Subcutaneous abdominal adipose tissue (tissue), 5 donors: Measurements from ENCODE around the gene PXDN.
"Not testable (repeated sequence)": the region's sequence is repeated elsewhere in the genome, so short reads cannot be mapped to it uniquely, and the experiment has no call there.

Source experiments
- H3K27ac ChIP-seq: one replicate; pipeline ENCODE4 v1.7.0; 2013; ENCODE audit warnings: low read depth, mild to moderate bottlenecking, inconsistent platforms, low read length, moderate library complexity
- H3K27me3 ChIP-seq, 5 donors: one replicate each; pipeline ENCODE4 v1.7.0; 2013; ENCODE audit warnings: low read length in 5 of 5, inconsistent platforms in 1 of 5; ENCODE audit not compliant: control insufficient read depth in 5 of 5, insufficient read depth in 4 of 5
- H3K36me3 ChIP-seq, 5 donors: one replicate each; pipeline ENCODE4 v1.7.0; 2013; ENCODE audit warnings: low read length in 5 of 5; ENCODE audit not compliant: control insufficient read depth in 5 of 5, insufficient read depth in 5 of 5
- H3K4me1 ChIP-seq, 5 donors: one replicate each; pipeline ENCODE4 v1.7.0; 2013; ENCODE audit warnings: low read length in 5 of 5, mild to moderate bottlenecking in 3 of 5, moderate library complexity in 1 of 5; ENCODE audit not compliant: control insufficient read depth in 5 of 5, insufficient read depth in 5 of 5
- H3K4me3 ChIP-seq, 5 donors: one replicate each; pipeline ENCODE4 v1.7.0; 2013; ENCODE audit warnings: low read length in 5 of 5, low read depth in 1 of 5
- H3K9ac ChIP-seq, 5 donors: one replicate each; pipeline ENCODE4 v1.7.0; 2013; ENCODE audit warnings: low read length in 5 of 5, mild to moderate bottlenecking in 4 of 5, moderate library complexity in 3 of 5
- H3K9me3 ChIP-seq, 5 donors: one replicate each; pipeline ENCODE4 v1.7.0; 2013; ENCODE audit warnings: low read length in 5 of 5; ENCODE audit not compliant: control insufficient read depth in 5 of 5
- donor health status: healthy.
- donor health status: healthy.
- donor health status: healthy.
- donor health status: healthy.
- donor health status: healthy.

Gene PXDN

DNA sequence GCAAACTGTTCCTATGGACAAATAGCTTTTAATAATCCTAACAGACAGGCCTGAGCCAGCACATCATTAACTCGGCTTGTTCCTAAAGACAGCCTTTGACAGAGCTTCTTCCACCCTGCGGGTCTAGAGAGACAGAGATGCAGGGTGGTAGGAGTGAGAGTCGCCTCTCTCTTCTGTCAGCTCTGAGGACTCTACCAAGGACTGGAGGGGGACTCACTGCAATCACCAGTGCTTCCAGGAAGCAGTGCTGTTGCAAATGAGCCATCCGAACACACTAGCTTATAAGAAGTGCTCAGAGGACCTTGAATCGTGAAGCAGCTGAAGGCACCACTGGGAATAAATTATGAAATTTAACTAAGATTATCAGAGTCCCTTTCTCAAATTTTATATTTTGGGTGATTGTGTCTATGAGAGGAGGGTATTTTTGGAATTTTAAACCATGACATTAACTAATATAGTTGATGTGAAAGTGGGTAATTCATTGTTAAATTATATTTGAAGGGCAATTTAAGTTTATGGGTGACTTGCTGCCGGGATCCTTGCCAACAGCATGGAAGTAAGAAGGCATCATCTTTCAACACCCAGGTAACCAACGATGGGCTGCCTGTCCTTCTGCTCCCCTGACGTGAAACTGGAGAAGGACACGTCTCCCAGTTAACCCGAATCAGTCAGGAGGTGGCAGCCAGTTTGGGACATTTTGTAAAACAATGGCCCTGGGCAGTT lies 43.6 kb upstream of the PXDN start:
- Histone ChIP-seq H3K27me3 (peaks cover 0 to 12% (median 2%) of the 10 kb centered on the region in 5 donors), H3K4me1 (peaks cover 0 to 9% (median 0%) of the 10 kb centered on the region in 5 donors), H3K4me3 (no peak overlapping the region), H3K9me3 (no peaks in the 10 kb centered on the region), H3K27ac (no peak overlapping the region), H3K9ac (no peak overlapping the region), H3K36me3 (no peaks in the 10 kb centered on the region)

DNA sequence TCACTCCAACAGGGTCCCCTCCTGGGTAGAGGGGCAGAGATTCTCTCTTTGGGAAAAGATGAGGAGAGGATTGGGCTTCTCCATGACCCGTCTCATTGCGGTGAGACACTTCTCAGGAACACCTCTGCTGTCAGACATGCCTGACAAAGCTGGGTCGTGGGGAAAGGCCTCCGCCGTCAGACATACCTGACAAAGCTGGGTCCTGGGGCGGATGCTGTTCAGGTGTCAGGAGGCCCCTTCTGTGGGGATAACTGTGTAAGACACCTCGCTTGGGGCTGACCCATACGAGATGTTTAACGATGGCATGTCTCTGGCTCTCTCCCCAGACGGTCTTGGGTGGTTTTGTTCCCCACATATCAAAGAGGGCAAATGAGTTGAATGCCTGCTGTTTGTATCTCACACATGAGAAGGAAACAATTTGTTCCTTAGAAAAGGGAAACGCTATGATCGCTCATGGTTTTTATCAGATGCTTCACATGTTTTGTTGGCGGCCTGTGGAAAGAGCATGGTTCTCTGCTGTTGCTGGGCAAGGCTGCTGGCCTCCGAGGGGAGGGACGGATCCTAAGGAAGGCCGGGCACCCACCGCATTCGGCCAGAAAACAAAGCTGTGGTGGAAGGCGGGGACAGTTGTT lies 40.8 kb upstream of the PXDN start:
- no peaks in the 10 kb centered on the region for H3K9me3 ChIP-seq
- H3K9ac ChIP-seq, result no peak overlapping the region
- peaks cover 0 to 31% (median 10%) of the 10 kb centered on the region in 5 donors for H3K27me3 ChIP-seq
- H3K27ac ChIP-seq, result no peak overlapping the region
- H3K4me3 ChIP-seq, result no peak overlapping the region
- H3K4me1 ChIP-seq, result peaks cover 0 to 9% (median 0%) of the 10 kb centered on the region in 5 donors
- H3K36me3 ChIP-seq, result no peaks in the 10 kb centered on the region

- H3K27me3 ChIP-seq, result peaks cover 0 to 31% (median 8%) of the 10 kb centered on the region in 5 donors
- H3K4me3 ChIP-seq, result no peak overlapping the region
- H3K27ac ChIP-seq, result no peak overlapping the region
- H3K4me1 ChIP-seq, result peaks cover 0 to 9% (median 0%) of the 10 kb centered on the region in 5 donors
- no peaks in the 10 kb centered on the region for H3K36me3 ChIP-seq
- no peak overlapping the region for H3K9ac ChIP-seq
- H3K9me3 ChIP-seq, result no peaks in the 10 kb centered on the region
Observed at GRCh38 chr2:1784087-1784486, 39.8 kb upstream of the PXDN start.

GRCh38 chr2:1782514-1782913 lies 38.2 kb upstream of the PXDN start:
- Histone ChIP-seq H3K27me3 (peaks cover 0 to 28% (median 7%) of the 10 kb centered on the region in 5 donors), H3K9me3 (no peaks in the 10 kb centered on the region), H3K4me1 (peaks cover 0 to 5% (median 0%) of the 10 kb centered on the region in 5 donors), H3K4me3 (no peak overlapping the region), H3K36me3 (no peaks in the 10 kb centered on the region), H3K9ac (no peak overlapping the region), H3K27ac (no peak overlapping the region)

GRCh38 chr2:1781291-1782080 lies 37.2 kb upstream of the PXDN start:
- peaks cover 0 to 28% (median 7%) of the 10 kb centered on the region in 5 donors for H3K27me3 ChIP-seq
- no peak overlapping the region for H3K27ac ChIP-seq
- H3K9me3 ChIP-seq, result no peaks in the 10 kb centered on the region
- no peak overlapping the region for H3K9ac ChIP-seq
- no peaks in the 10 kb centered on the region for H3K36me3 ChIP-seq
- H3K4me1 ChIP-seq, result peaks cover 0 to 5% (median 0%) of the 10 kb centered on the region in 5 donors
- H3K4me3 ChIP-seq, result no peak overlapping the region

DNA sequence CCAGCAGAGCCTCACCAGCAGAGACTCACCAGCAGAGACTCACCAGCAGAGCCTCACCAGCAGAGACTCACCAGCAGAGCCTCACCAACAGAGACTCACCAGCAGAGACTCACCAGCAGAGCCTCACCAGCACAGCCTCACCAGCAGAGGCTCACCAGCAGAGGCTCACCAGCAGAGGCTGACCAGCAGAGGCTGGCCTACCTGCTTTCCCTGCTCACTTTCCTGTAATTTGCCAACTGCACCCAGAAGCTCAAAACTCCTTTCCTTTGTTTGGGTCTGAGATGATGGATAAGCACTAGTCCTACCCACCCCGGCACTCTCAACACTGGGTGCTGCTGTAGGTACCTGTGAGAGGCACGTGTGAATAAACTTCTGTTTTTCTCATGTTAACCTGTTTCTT lies 36.4 kb upstream of the PXDN start:
- Histone ChIP-seq H3K27me3 (peaks cover 0 to 28% (median 7%) of the 10 kb centered on the region in 5 donors), H3K9me3 (no peaks in the 10 kb centered on the region), H3K9ac (no peak overlapping the region), H3K27ac (no peak overlapping the region), H3K4me1 (peaks cover 0 to 5% (median 0%) of the 10 kb centered on the region in 5 donors), H3K36me3 (no peaks in the 10 kb centered on the region), H3K4me3 (no peak overlapping the region)

DNA sequence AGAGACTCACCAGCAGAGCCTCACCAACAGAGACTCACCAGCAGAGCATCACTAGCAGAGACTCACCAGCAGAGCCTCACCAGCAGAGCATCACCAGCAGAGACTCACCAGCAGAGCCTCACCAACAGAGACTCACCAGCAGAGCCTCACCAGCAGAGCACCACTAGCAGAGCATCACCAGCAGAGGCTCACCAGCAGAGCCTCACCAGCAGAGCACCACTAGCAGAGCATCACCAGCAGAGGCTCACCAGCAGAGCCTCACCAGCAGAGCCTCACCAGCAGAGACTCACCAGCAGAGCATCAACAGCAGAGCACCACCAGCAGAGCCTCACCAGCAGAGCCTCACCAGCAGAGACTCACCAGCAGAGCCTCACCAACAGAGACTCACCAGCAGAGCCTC lies 35.7 kb upstream of the PXDN start:
- peaks cover 0 to 28% (median 7%) of the 10 kb centered on the region in 5 donors for H3K27me3 ChIP-seq
- H3K9me3 ChIP-seq, H3K9ac ChIP-seq, H3K36me3 ChIP-seq, H3K27ac ChIP-seq, H3K4me1 ChIP-seq, H3K4me3 ChIP-seq: not testable (repeated sequence)

- Histone ChIP-seq H3K27me3 (peaks cover 0 to 19% (median 7%) of the 10 kb centered on the region in 5 donors), H3K27ac (no peak overlapping the region), H3K4me3 (no peak overlapping the region), H3K36me3 (no peaks in the 10 kb centered on the region), H3K4me1 (peaks cover 0 to 10% (median 0%) of the 10 kb centered on the region in 5 donors), H3K9ac (no peak overlapping the region), H3K9me3 (no peaks in the 10 kb centered on the region)
Observed at GRCh38 chr2:1778566-1778965, 34.3 kb upstream of the PXDN start.

GRCh38 chr2:1777781-1778180 lies 33.5 kb upstream of the PXDN start:
- no peak overlapping the region for H3K27ac ChIP-seq
- no peak overlapping the region for H3K4me3 ChIP-seq
- H3K36me3 ChIP-seq, result no peaks in the 10 kb centered on the region
- H3K9ac ChIP-seq, result no peak overlapping the region
- peaks cover 0 to 15% (median 0%) of the 10 kb centered on the region in 5 donors for H3K4me1 ChIP-seq
- peaks cover 0 to 18% (median 7%) of the 10 kb centered on the region in 5 donors for H3K27me3 ChIP-seq
- no peaks in the 10 kb centered on the region for H3K9me3 ChIP-seq

DNA sequence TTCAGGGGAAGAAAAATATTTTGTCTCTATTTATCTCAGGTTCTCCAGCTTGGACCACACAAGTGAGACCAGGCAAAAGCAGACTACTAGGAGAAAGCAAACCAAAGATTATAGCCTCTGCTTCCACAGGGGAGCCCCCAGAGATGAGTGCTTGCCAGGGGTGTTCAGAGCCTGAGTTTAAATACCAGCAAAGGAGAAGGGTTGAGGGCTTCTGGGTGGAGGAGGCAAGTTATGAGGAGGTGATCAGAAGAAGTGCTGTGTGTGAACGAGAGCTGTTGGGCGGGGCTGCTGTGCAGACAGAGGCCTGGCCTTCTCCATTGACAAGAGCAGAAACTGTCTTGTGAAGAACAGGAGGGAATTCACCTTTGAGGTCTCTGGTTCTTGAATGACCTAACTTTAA lies 32.8 kb upstream of the PXDN start:
- H3K9ac ChIP-seq, result no peak overlapping the region
- peaks cover 0 to 11% (median 7%) of the 10 kb centered on the region in 5 donors for H3K27me3 ChIP-seq
- no peaks in the 10 kb centered on the region for H3K9me3 ChIP-seq
- H3K27ac ChIP-seq, result no peak overlapping the region
- peaks cover 0 to 15% (median 0%) of the 10 kb centered on the region in 5 donors for H3K4me1 ChIP-seq
- no peak overlapping the region for H3K4me3 ChIP-seq
- H3K36me3 ChIP-seq, result no peaks in the 10 kb centered on the region
